Measurements from ENCODE around the gene WDR37. TPM values are rescaled to one million over a fixed set of nuclear protein-coding genes. Genes with fewer than 3 reads are reported as not detected.

WDR37 gene
- total RNA-seq, 1 experiment from 2014 or later, result 10.4 TPM

DNA sequence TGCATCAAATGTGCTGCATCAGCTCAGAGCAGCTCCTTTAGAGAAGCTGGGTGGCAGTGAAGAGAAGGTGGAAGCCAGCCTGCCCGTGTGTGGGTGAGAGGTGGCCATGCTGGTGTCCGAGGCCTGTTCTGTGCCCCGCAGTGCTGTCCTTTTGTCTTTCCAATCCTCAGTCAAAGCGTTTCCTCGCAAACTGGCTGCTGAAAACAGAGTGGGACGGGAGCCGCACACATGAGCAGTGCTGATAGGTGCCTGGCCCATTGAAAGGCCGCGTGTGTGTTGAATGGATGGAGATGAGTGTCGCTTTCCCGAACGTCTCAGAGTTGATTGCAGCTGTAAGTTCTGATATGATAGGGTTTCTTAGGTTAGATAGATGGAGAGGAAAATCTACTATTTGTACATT is 39.3 kb downstream of the WDR37 start:
- DNase-seq (ENCODE audit: low spot score) (no peak), ATAC-seq (no peak)
- H3K4me1 Mint-ChIP-seq, result no peaks in the 10 kb centered on the region
- H3K27me3 Mint-ChIP-seq (ENCODE audit: low read depth), result no peaks in the 10 kb centered on the region
- no peak for TF ChIP-seq SMAD4 (CRISPR knock-in tag; IDR thresholded peaks at IDR 0.05)
- no peak for TF ChIP-seq ZNF219 (CRISPR knock-in tag; IDR thresholded peaks at IDR 0.05; ENCODE audit: borderline replicate concordance)
- ChIA-PET POLR2A (no interaction called here), CTCF (no interaction called here)
- H3K36me3 Mint-ChIP-seq, result peaks cover 16% of the 10 kb centered on the region
- no peaks in the 10 kb centered on the region for H3K9me3 Mint-ChIP-seq
- no peak overlapping the region for H3K27ac Mint-ChIP-seq
- no peak overlapping the region for H3K4me3 Mint-ChIP-seq

DNA sequence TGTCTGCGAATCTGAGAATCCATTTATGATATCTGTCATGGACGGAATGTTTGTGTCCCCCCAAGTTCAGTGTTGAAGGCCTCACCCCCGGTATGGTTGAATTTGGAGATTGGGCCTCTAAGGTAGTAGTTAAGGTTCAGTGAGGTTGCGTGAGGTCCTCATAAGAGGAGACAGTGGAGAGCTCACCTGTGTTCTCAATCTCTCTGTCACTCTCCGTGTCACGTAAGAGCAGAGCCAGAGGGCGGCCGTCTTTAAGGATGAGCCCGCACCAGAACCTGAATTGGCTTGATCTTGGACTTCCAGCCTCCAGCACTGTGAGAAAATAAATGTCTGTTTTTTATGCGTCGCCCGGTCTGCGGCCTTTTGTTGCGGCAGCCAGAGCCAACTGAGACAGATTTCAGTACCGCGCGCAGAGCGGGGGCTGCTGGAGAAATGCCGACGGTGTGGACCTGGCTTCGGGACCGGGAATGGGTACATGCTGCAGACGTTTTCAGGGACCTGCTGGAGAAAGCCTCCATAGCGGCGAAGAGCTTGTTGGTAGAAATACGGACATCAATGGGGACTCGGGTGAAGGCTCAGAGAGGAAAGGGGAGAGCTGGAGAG is 40.2 kb downstream of the WDR37 start:
- no peak for TF ChIP-seq CBFB (CRISPR knock-in tag; IDR thresholded peaks at IDR 0.05; ENCODE audit: low read depth)
- TF ChIP-seq, protein P1, sequence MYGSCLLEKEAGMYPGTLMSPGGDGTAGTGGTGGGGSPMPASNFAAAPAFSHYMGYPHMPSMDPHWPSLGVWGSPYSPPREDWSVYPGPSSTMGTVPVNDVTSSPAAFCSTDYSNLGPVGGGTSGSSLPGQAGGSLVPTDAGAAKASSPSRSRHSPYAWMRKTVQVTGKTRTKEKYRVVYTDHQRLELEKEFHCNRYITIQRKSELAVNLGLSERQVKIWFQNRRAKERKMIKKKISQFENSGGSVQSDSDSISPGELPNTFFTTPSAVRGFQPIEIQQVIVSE (CRISPR knock-in tag; IDR thresholded peaks at IDR 0.05; ENCODE audit: borderline replicate concordance), result no peak
- no peak for TF ChIP-seq MAX (CRISPR knock-in tag; IDR thresholded peaks at IDR 0.05)
- no peak for TF ChIP-seq USF2 (CRISPR knock-in tag; IDR thresholded peaks at IDR 0.05)
- TF ChIP-seq, protein P2, sequence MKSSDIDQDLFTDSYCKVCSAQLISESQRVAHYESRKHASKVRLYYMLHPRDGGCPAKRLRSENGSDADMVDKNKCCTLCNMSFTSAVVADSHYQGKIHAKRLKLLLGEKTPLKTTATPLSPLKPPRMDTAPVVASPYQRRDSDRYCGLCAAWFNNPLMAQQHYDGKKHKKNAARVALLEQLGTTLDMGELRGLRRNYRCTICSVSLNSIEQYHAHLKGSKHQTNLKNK (CRISPR knock-in tag; IDR thresholded peaks at IDR 0.05), result no peak
- TF ChIP-seq SOX15 (CRISPR knock-in tag; IDR thresholded peaks at IDR 0.05), result no peak
- no peak for TF ChIP-seq FOXP4 (CRISPR knock-in tag; IDR thresholded peaks at IDR 0.05)
- TF ChIP-seq GABPB1 (CRISPR knock-in tag; IDR thresholded peaks at IDR 0.05), result no peak
- TF ChIP-seq ZNF532 (CRISPR knock-in tag; IDR thresholded peaks at IDR 0.05; ENCODE audit: borderline replicate concordance), result no peak
- TF ChIP-seq GRHL2 (CRISPR knock-in tag; IDR thresholded peaks at IDR 0.05; ENCODE audit: insufficient replicate concordance, severe bottlenecking), result no peak
- no peak for TF ChIP-seq CREM (CRISPR knock-in tag; IDR thresholded peaks at IDR 0.05)
- TF ChIP-seq TCF7 (CRISPR knock-in tag; IDR thresholded peaks at IDR 0.05; ENCODE audit: low read depth), result no peak
- TF ChIP-seq ZNF219 (CRISPR knock-in tag; IDR thresholded peaks at IDR 0.05; ENCODE audit: borderline replicate concordance), result no peak
- no peak for TF ChIP-seq SMAD3 (CRISPR knock-in tag; IDR thresholded peaks at IDR 0.05; ENCODE audit: borderline replicate concordance)
- Mint-ChIP-seq H3K9me3 (no peaks in the 10 kb centered on the region), H3K4me1 (peaks cover 5% of the 10 kb centered on the region), H3K27me3 (ENCODE audit: low read depth) (no peaks in the 10 kb centered on the region), H3K4me3 (no peak overlapping the region), H3K36me3 (peaks cover 10% of the 10 kb centered on the region), H3K27ac (no peak overlapping the region)
- no peak for DNase-seq (ENCODE audit: low spot score)
- CTCF ChIA-PET, result interaction anchor here (1.4 kb wide), 1 partner anchor 14 kb away, joined by 5 read pairs; no protein-coding TSS in a partner anchor
- no peak for ATAC-seq
- POLR2A ChIA-PET, result no interaction called here

Measured in WTC11 (cell line).